Right lobe of liver (tissue), 6 donors: Measurements from ENCODE around the gene CTXN1. TPM values are rescaled to one million over a fixed set of nuclear protein-coding genes. Genes with fewer than 3 reads are reported as not detected.

Experiments used
- ATAC-seq, 4 donors: fragments of 200-7000 bp; cut with Tn5 transposase; one replicate each; pipeline ENCODE4 v1.9.1; 2020; ENCODE audit warnings: mild to moderate bottlenecking in 4 of 4, moderate library complexity in 4 of 4
- DNase-seq, 3 donors: peaks; one replicate each; pipeline ENCODE4 v3.0.0-alpha.2; 2020
- H3K27ac ChIP-seq, 3 donors: fragments of 200-600 bp; one replicate each; pipeline ENCODE4 v1.8.0; 2022
- H3K27me3 ChIP-seq, 2 donors: fragments of 200-600 bp; one replicate each; pipeline ENCODE4 v1.8.0; 2022
- H3K36me3 ChIP-seq, 4 donors: fragments of 200-600 bp; sonication (generic) in 1 of 4; one replicate each; pipeline versions ENCODE4 v1.5.1 to v1.8.0; 2017 to 2022; ENCODE audit warnings: control low read depth in 1 of 4
- H3K4me1 ChIP-seq, 4 donors: fragments of 200-600 bp; sonication (generic) in 1 of 4; one replicate each; pipeline versions ENCODE4 v1.5.1 to v1.8.0; 2017 to 2022; ENCODE audit warnings: control low read depth in 1 of 4
- H3K4me3 ChIP-seq, 3 donors: fragments of 200-600 bp; one replicate each; pipeline ENCODE4 v1.8.0; 2022
- H3K9me3 ChIP-seq, 4 donors: fragments of 200-600 bp; sonication (generic) in 1 of 4; one replicate each; pipeline versions ENCODE4 v1.5.1 to v1.8.0; 2017 to 2022; ENCODE audit warnings: control low read depth in 1 of 4
- CTCF ChIP-seq, 4 donors: fragments of 200-600 bp in 3 of 4; fragments of 450-650 bp in 1 of 4; IDR thresholded peaks; one replicate each; pipeline versions ENCODE4 v1.5.1 to v1.8.0; 2016 to 2022; ENCODE audit warnings: antibody characterized with exemption in 4 of 4, mild to moderate bottlenecking in 2 of 4
- POLR2A ChIP-seq: fragments of 450-650 bp; IDR thresholded peaks from one replicate; pipeline ENCODE4 v1.6.1; 2017; ENCODE audit warnings: antibody characterized with exemption, mild to moderate bottlenecking
- WGBS: methylation state at CpG from one replicate; pipeline ENCODE4 v1.1.6; 2018; ENCODE audit warnings: low coverage, low lambda C conversion rate; ENCODE audit not compliant: insufficient coverage; ENCODE audit errors: missing lambda C conversion rate; 5-methylcytosine and 5-hydroxymethylcytosine counted together
- intact Hi-C, 2 donors: fragments of 100-400 bp; cut with DNase I; formaldehyde crosslinking; loops; one replicate each; pipeline versions ENCODE4 v1.11.2 to v1.14.1; 2022
- total RNA-seq, 6 experiments: library from RNA; depleted of rRNA in 2 of 6; stranded (reverse); fragments of >200 nt in 2 of 6; fragmentation: NEBNext Ultra II Directional in 3 of 6; extraction: Animal tissue kit (Norgen Biotek cat#: 25700) in 3 of 6; gene quantifications; one replicate each; pipeline versions ENCODE4 v1.1.0 to v1.2.4, GENCODE V29; 2016 to 2023
- donor health status: DM: no; HTN: yes; CAD: no.
- donor health status: DM: no; HTN: no; CAD: no.
- donor health status: DM: no; HTN: no; CAD: no.
- donor health status: DM: no; HTN: yes; CAD: no.
- donor health status: DM: no; HTN: yes; CAD: no.

CTXN1 gene
- total RNA-seq, 6 experiments from 2014 or later = 0.18 to 0.49 TPM; not detected in 4

- Histone ChIP-seq H3K4me1 (peaks cover 0 to 16% (median 8%) of the 10 kb centered on the region in 4 donors), H3K36me3 (peaks cover 0 to 8% (median 0%) of the 10 kb centered on the region in 4 donors), H3K27me3 (no peaks in the 10 kb centered on the region), H3K4me3 (peak overlapping the region in 1 of 3 donors; percentile 33), H3K9me3 (no peaks in the 10 kb centered on the region), H3K27ac (no peak overlapping the region)
- DNase-seq (peak in 2 of 3 donors; percentile 32 to 57), ATAC-seq (no peak)
- 10% methylated on average over 11 of the region's 34 CpGs for WGBS
- TF ChIP-seq POLR2A = no peak
- no peak for TF ChIP-seq CTCF (IDR thresholded peaks at IDR 0.05)
- intact Hi-C loops = no loop called here
Measured at GRCh38 chr19:7924651-7925170, 1.2 kb downstream of the CTXN1 start.

- no peak for ATAC-seq
- intact Hi-C loops = no loop called here
- peaks cover 0 to 8% (median 0%) of the 10 kb centered on the region in 4 donors for H3K36me3 ChIP-seq
- H3K4me1 ChIP-seq = peaks cover 0 to 16% (median 8%) of the 10 kb centered on the region in 4 donors
- H3K27ac ChIP-seq = no peak overlapping the region
- DNase-seq = no peak
- no peaks in the 10 kb centered on the region for H3K9me3 ChIP-seq
- WGBS = 56% methylated on average over 9 of the region's 12 CpGs
- H3K4me3 ChIP-seq = no peak overlapping the region
- TF ChIP-seq CTCF (IDR thresholded peaks at IDR 0.05) = no peak
- TF ChIP-seq POLR2A = no peak
- H3K27me3 ChIP-seq = no peaks in the 10 kb centered on the region
Measured at GRCh38 chr19:7924241-7924640, 1.7 kb downstream of the CTXN1 start.

- Histone ChIP-seq H3K9me3 (no peaks in the 10 kb centered on the region), H3K36me3 (peaks cover 0 to 8% (median 0%) of the 10 kb centered on the region in 4 donors), H3K27ac (no peak overlapping the region), H3K4me1 (peaks cover 0 to 18% (median 8%) of the 10 kb centered on the region in 4 donors), H3K27me3 (no peaks in the 10 kb centered on the region), H3K4me3 (no peak overlapping the region)
- DNase-seq (peak in 2 of 3 donors; percentile 51 to 53), ATAC-seq (no peak)
- no peak for TF ChIP-seq CTCF (IDR thresholded peaks at IDR 0.05)
- no peak for TF ChIP-seq POLR2A
- intact Hi-C loops = no loop called here
- WGBS = 84% methylated on average over 7 of the region's 31 CpGs
Measured at GRCh38 chr19:7923295-7924191, 2.4 kb downstream of the CTXN1 start.

- WGBS = 91% methylated on average over 3 of the region's 8 CpGs
- H3K4me3 ChIP-seq = no peak overlapping the region
- no peaks in the 10 kb centered on the region for H3K9me3 ChIP-seq
- H3K27ac ChIP-seq = no peak overlapping the region
- TF ChIP-seq CTCF (IDR thresholded peaks at IDR 0.05) (no peak), POLR2A (no peak)
- ATAC-seq = no peak
- H3K36me3 ChIP-seq = peaks cover 0 to 8% (median 0%) of the 10 kb centered on the region in 4 donors
- no peaks in the 10 kb centered on the region for H3K27me3 ChIP-seq
- DNase-seq = peak in 1 of 3 donors; percentile 49
- H3K4me1 ChIP-seq = peaks cover 0 to 26% (median 12%) of the 10 kb centered on the region in 4 donors
- intact Hi-C loops = no loop called here
Measured at GRCh38 chr19:7922836-7923195, 3.1 kb downstream of the CTXN1 start.
